IMR-90 (cell line): Measurements from ENCODE around the gene RHOH. TPM values are rescaled to one million over a fixed set of nuclear protein-coding genes. Genes with fewer than 3 reads are reported as not detected.

ENCODE experiments used
- ATAC-seq: fragments of 200-7000 bp; cut with Tn5 transposase; 2 replicates; pipeline ENCODE4 v1.9.1; 2020; ENCODE audit warnings: low read depth, mild to moderate bottlenecking, moderate library complexity
- BruUV-seq: library from RNA; stranded (reverse); fragments of 400-500 nt; replicated peaks from 2 replicates; lab custom pipeline; 2021; lab: Mats Ljungman, UMichigan
- CTCF ChIA-PET: fragments of 300-600 bp; formaldehyde crosslinking; extraction: SDS; loops from one replicate; lab custom pipeline; 2021; ENCODE audit warnings: antibody characterized with exemption; lab: Yijun Ruan, JAX
- POLR2A ChIA-PET: fragments of 300-600 bp; sonication (Branson Sonifier 250); formaldehyde crosslinking; loops from one replicate; lab custom pipeline; 2022; ENCODE audit warnings: antibody characterized with exemption; ENCODE audit not compliant: unreplicated experiment; lab: Charles Lee
- DNase-seq: peaks from one replicate; pipeline ENCODE4 v3.0.0; 2013
- H2AFZ ChIP-seq: replicated peaks from 2 replicates; pipeline ENCODE3; 2013; ENCODE audit warnings: low read length, mild to moderate bottlenecking; ENCODE audit not compliant: poor library complexity
- H2AK5ac ChIP-seq: 2 replicates; pipeline ENCODE4 v1.6.1; 2013; ENCODE audit warnings: low read depth, low read length, inconsistent platforms
- H2AK9ac ChIP-seq: replicated peaks from 2 replicates; pipeline ENCODE3; 2013; ENCODE audit warnings: mild to moderate bottlenecking, low read depth, low read length, moderate library complexity; ENCODE audit not compliant: poor library complexity
- H2BK120ac ChIP-seq: 2 replicates; pipeline ENCODE4 v1.6.1; 2013; ENCODE audit warnings: low read depth, low read length, inconsistent platforms
- H2BK15ac ChIP-seq: 3 replicates; pipeline ENCODE4 v1.6.1; 2013; ENCODE audit warnings: low read depth, low read length, inconsistent platforms
- H2BK20ac ChIP-seq: 2 replicates; pipeline ENCODE4 v1.6.1; 2013; ENCODE audit warnings: low read depth, mild to moderate bottlenecking, inconsistent platforms, low read length, moderate library complexity
- H2BK5ac ChIP-seq: 2 replicates; pipeline ENCODE4 v1.6.1; 2013; ENCODE audit warnings: mild to moderate bottlenecking, low read depth, low read length, inconsistent platforms; ENCODE audit not compliant: poor library complexity, severe bottlenecking
- H3K14ac ChIP-seq: replicated peaks from 2 replicates; pipeline ENCODE4 v1.6.1; 2013; ENCODE audit warnings: low read depth, low read length, inconsistent platforms
- H3K18ac ChIP-seq: 2 replicates; pipeline ENCODE4 v1.6.1; 2013; ENCODE audit warnings: low read depth, low read length, control low read depth
- H3K23ac ChIP-seq: 2 replicates; pipeline ENCODE4 v1.6.1; 2013; ENCODE audit warnings: low read depth, low read length, inconsistent platforms
- H3K27ac ChIP-seq: 2 replicates; pipeline ENCODE4 v1.5.1; 2013; ENCODE audit warnings: mild to moderate bottlenecking, control low read depth, low read length; ENCODE audit not compliant: insufficient read depth
- H3K27me3 ChIP-seq: 2 replicates; pipeline ENCODE4 v1.6.1; 2013; ENCODE audit warnings: low read length; ENCODE audit not compliant: control insufficient read depth, insufficient read depth
- H3K36me3 ChIP-seq: 2 replicates; pipeline ENCODE4 v1.6.1; 2013; ENCODE audit warnings: low read length, mixed read lengths; ENCODE audit not compliant: control insufficient read depth, insufficient read depth
- H3K4ac ChIP-seq: 2 replicates; pipeline ENCODE4 v1.6.1; 2013; ENCODE audit warnings: low read depth, low read length, inconsistent platforms
- H3K4me1 ChIP-seq: 2 replicates; pipeline ENCODE4 v1.6.1; 2013; ENCODE audit warnings: low read length, mixed read lengths; ENCODE audit not compliant: control insufficient read depth, insufficient read depth
- H3K4me2 ChIP-seq: 2 replicates; pipeline ENCODE4 v1.6.1; 2013; ENCODE audit warnings: low read depth, mild to moderate bottlenecking, control low read depth, low read length, moderate library complexity
- H3K4me3 ChIP-seq: 2 replicates; pipeline ENCODE4 v1.5.1; 2013; ENCODE audit warnings: low read depth, mild to moderate bottlenecking, control low read depth, low read length, moderate library complexity; ENCODE audit not compliant: insufficient read depth
- H3K56ac ChIP-seq: 2 replicates; pipeline ENCODE4 v1.6.1; 2013; ENCODE audit warnings: low read length, inconsistent platforms; ENCODE audit not compliant: insufficient read depth; ENCODE audit errors: extremely low read depth
- H3K79me1 ChIP-seq, 2 experiments: 2 replicates each; pipeline ENCODE4 v1.6.1; 2013; ENCODE audit warnings: low read length in 2 of 2, inconsistent platforms in 1 of 2, low read depth in 1 of 2
- H3K9ac ChIP-seq: 2 replicates; pipeline ENCODE4 v1.6.1; 2013; ENCODE audit warnings: low read depth, low read length, control low read depth
- H3K9me1 ChIP-seq: 2 replicates; pipeline ENCODE4 v1.6.1; 2013; ENCODE audit warnings: low read length, inconsistent platforms; ENCODE audit not compliant: insufficient read depth
- H3K9me3 ChIP-seq: 2 replicates; pipeline ENCODE4 v1.6.1; 2013; ENCODE audit warnings: low read length; ENCODE audit not compliant: control insufficient read depth, insufficient read depth
- H4K20me1 ChIP-seq: 2 replicates; pipeline ENCODE4 v1.6.1; 2013; ENCODE audit warnings: low read length, inconsistent platforms; ENCODE audit not compliant: insufficient read depth
- H4K5ac ChIP-seq: 2 replicates; pipeline ENCODE4 v1.6.1; 2013; ENCODE audit warnings: mild to moderate bottlenecking, low read depth, low read length, control low read depth
- H4K8ac ChIP-seq, 2 experiments: 2 replicates each; pipeline ENCODE4 v1.6.1; 2013; ENCODE audit warnings: low read depth in 2 of 2, low read length in 2 of 2, control low read depth in 1 of 2, inconsistent platforms in 1 of 2
- H4K91ac ChIP-seq: 2 replicates; pipeline ENCODE4 v1.6.1; 2013; ENCODE audit warnings: low read depth, low read length, inconsistent platforms; ENCODE audit not compliant: insufficient read depth
- BHLHE40 ChIP-seq: fragments of 150-350 bp; IDR thresholded peaks from 2 replicates; pipeline ENCODE4 v1.6.1; 2016; ENCODE audit warnings: mild to moderate bottlenecking, low read depth, low read length
- CHD1 ChIP-seq: IDR thresholded peaks from 2 replicates; pipeline ENCODE4 v1.6.1; 2012; ENCODE audit warnings: low read depth, low read length, improper control_type of control experiment
- CTCF ChIP-seq: conservative IDR thresholded peaks from 2 replicates; pipeline ENCODE4 v1.5.1; 2012; ENCODE audit warnings: mild to moderate bottlenecking, low read depth, low read length, improper control_type of control experiment
- ELK1 ChIP-seq: fragments of 150-350 bp; IDR thresholded peaks from 2 replicates; pipeline ENCODE4 v1.6.1; 2016; ENCODE audit warnings: low read depth, mild to moderate bottlenecking, low read length, moderate library complexity, borderline replicate concordance
- MAFK ChIP-seq: IDR thresholded peaks from 2 replicates; pipeline ENCODE4 v1.6.1; 2012; ENCODE audit warnings: low read depth, low read length, improper control_type of control experiment
- MAZ ChIP-seq: IDR thresholded peaks from 2 replicates; pipeline ENCODE4 v1.6.1; 2012; ENCODE audit warnings: low read depth, mild to moderate bottlenecking, low read length, improper control_type of control experiment, moderate library complexity, borderline replicate concordance
- MXI1 ChIP-seq: IDR thresholded peaks from 2 replicates; pipeline ENCODE4 v1.6.1; 2012; ENCODE audit warnings: low read depth, mild to moderate bottlenecking, low read length, moderate library complexity, borderline replicate concordance
- POLR2A ChIP-seq: IDR thresholded peaks from 2 replicates; pipeline ENCODE4 v1.6.1; 2012; ENCODE audit warnings: mild to moderate bottlenecking, low read depth, low read length
- RAD21 ChIP-seq: IDR thresholded peaks from 2 replicates; pipeline ENCODE4 v1.6.1; 2012; ENCODE audit warnings: low read length, improper control_type of control experiment
- RCOR1 ChIP-seq: IDR thresholded peaks from 2 replicates; pipeline ENCODE4 v1.6.1; 2012; ENCODE audit warnings: mild to moderate bottlenecking, low read length, improper control_type of control experiment; ENCODE audit not compliant: insufficient replicate concordance
- RFX5 ChIP-seq: IDR thresholded peaks from 2 replicates; pipeline ENCODE4 v1.8.0; 2012; ENCODE audit warnings: low read depth, mild to moderate bottlenecking, low read length, moderate library complexity
- SMC3 ChIP-seq: fragments of 150-350 bp; IDR thresholded peaks from 2 replicates; pipeline ENCODE4 v1.6.1; 2016; ENCODE audit warnings: low read depth, mild to moderate bottlenecking, antibody characterized with exemption, low read length, moderate library complexity
- USF2 ChIP-seq: fragments of 150-350 bp; IDR thresholded peaks from 2 replicates; pipeline ENCODE4 v1.6.1; 2017; ENCODE audit warnings: mild to moderate bottlenecking, antibody characterized with exemption, low read length, low read depth
- WGBS, 2 experiments: methylation state at CpG; one replicate each; pipeline versions ENCODE4 v1.1.5 to v1.1.7; 2013; ENCODE audit warnings: missing lambda C conversion rate in 2 of 2; ENCODE audit not compliant: insufficient read length in 1 of 2; ENCODE audit errors: extremely low coverage in 2 of 2; 5-methylcytosine and 5-hydroxymethylcytosine counted together
- dilution Hi-C: fragments of 300-500 bp; cut with HindIII; formaldehyde crosslinking; loops from one replicate; pipeline ENCODE4 v1.14.3; 2018; ENCODE audit warnings: low sequenced_read_pairs; ENCODE audit not compliant: unreplicated experiment
- in situ Hi-C: fragments of 300-500 bp; cut with MboI; formaldehyde crosslinking; loops from 3 replicates; pipeline ENCODE4 v1.14.3; 2019; ENCODE audit warnings: low sequenced_read_pairs, inconsistent platforms, mixed read lengths
- intact Hi-C: fragments of 100-400 bp; cut with micrococcal nuclease; formaldehyde crosslinking; loops from 2 replicates; pipeline ENCODE4 v1.10.0; 2022
- polyA plus RNA-seq, 3 experiments: library from polyadenylated mRNA; depleted of rRNA; stranded (reverse); fragments of >200 nt; gene quantifications; 2 replicates each; pipeline ENCODE4 v1.2.3, GENCODE V29; 2012; ENCODE audit warnings: low replicate concordance in 1 of 3
- total RNA-seq: library from RNA; depleted of rRNA; stranded (reverse); fragments of >200 nt; gene quantifications from 2 replicates; pipeline ENCODE4 v1.2.3, GENCODE V29; 2012

Gene RHOH
- total and polyA plus RNA-seq, 2 of the 4 experiments (the other 2 are of a cell fraction) = not detected

- DNase-seq (no peak), ATAC-seq (no peak)
- POLR2A ChIA-PET = no interaction called here
- Histone ChIP-seq H2AK9ac (no peak overlapping the region), H2BK15ac (no peak overlapping the region), H2BK120ac (no peak overlapping the region), H3K4me3 (no peak overlapping the region), H3K18ac (no peak overlapping the region), H4K91ac (no peak overlapping the region), H3K4me2 (no peak overlapping the region), H2AFZ (peak overlapping the region; percentile 13), H3K79me1 (no peaks in the 10 kb centered on the region), H3K56ac (no peak overlapping the region), H3K9me1 (no peaks in the 10 kb centered on the region), H2AK5ac (no peak overlapping the region), H4K8ac (no peak overlapping the region), H2BK20ac (no peak overlapping the region), H3K9ac (no peak overlapping the region), H3K27me3 (peaks cover 4% of the 10 kb centered on the region; the same call in 1 of the 2 replicates), H3K4ac (no peak overlapping the region), H3K14ac (no peak overlapping the region), H3K23ac (no peak overlapping the region), H3K9me3 (no peaks in the 10 kb centered on the region), H3K4me1 (peaks cover 2% of the 10 kb centered on the region; the same call in 1 of the 2 replicates), H3K27ac (no peak overlapping the region), H4K5ac (no peak overlapping the region), H2BK5ac (no peak overlapping the region), H3K36me3 (no peaks in the 10 kb centered on the region), H4K20me1 (no peaks in the 10 kb centered on the region)
- no CpG with 5 or more reads among the region's 7 CpGs for WGBS, 2 experiments
- TF ChIP-seq CHD1 (no peak), RCOR1 (no peak), POLR2A (no peak), USF2 (no peak), ELK1 (no peak), CTCF (no peak), BHLHE40 (no peak), RFX5 (no peak), MAFK (no peak), MAZ (no peak), RAD21 (no peak), SMC3 (no peak), MXI1 (no peak)
- intact Hi-C loops = no loop called here
- dilution Hi-C loops = no loop called here
- no TSS peak for BruUV-seq
- in situ Hi-C loops = no loop called here
- CTCF ChIA-PET = interaction anchor here (1.0 kb wide), 1 partner anchor 14 kb away, joined by 4 read pairs; no protein-coding TSS in a partner anchor
Observed at GRCh38 chr4:40193578-40193977, 3.3 kb upstream of the RHOH start.
